WI38 (cell line): ENCODE measurements around the gene ACTG1.
A peak's percentile ranks its signal among the peaks of the same experiment; 100 is the strongest.

Experiments used
- H3K4me3 ChIP-seq: 2 replicates; pipeline ENCODE4 v1.5.1; 2011; ENCODE audit warnings: low read depth, mild to moderate bottlenecking, control low read depth, low read length
- TF ChIP-seq, protein P1 (sequence below): IDR thresholded peaks from 2 replicates; pipeline ENCODE4 v1.5.1; 2012; ENCODE audit warnings: low read depth, mild to moderate bottlenecking, control low read depth, low read length

ACTG1 gene

DNA sequence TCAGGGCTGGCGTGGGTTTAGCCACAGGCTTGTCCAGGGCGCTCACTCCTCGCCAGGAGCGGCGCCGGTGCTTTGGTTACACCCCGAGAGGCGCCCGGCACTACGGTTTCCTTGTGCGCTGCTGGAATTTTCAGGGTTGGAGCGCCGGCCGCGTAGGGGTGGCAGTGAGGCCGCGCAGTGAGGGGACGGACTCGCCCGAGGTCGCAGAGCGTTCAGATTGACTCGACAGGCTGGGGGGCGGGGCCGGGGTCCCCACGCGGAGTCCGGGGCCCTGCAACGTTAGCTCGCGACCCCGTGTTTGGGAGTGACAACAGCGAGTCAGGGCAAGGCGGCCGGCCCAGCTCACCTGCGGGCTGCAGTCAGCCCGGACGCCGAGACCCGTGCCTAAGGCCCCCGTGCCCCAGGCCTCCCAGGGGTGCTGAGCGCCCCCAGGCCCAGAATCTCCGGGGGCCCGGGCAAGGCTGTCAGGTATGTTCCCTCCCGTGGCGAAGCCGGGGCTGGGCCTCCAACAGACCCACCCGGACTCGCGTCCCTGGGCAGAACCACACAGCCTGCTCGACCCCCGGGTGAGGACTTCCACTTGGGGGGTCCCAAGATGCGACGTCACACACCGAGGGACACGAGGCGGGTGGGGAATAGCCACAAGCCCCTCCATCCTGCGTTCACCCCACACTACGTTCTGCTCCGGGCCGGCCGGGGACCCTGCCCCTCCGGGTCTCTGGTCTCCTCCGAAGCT is 1.3 kb upstream of the ACTG1 start:
- H3K4me3 ChIP-seq: peak overlapping the region; percentile 59
- TF ChIP-seq, protein P1, sequence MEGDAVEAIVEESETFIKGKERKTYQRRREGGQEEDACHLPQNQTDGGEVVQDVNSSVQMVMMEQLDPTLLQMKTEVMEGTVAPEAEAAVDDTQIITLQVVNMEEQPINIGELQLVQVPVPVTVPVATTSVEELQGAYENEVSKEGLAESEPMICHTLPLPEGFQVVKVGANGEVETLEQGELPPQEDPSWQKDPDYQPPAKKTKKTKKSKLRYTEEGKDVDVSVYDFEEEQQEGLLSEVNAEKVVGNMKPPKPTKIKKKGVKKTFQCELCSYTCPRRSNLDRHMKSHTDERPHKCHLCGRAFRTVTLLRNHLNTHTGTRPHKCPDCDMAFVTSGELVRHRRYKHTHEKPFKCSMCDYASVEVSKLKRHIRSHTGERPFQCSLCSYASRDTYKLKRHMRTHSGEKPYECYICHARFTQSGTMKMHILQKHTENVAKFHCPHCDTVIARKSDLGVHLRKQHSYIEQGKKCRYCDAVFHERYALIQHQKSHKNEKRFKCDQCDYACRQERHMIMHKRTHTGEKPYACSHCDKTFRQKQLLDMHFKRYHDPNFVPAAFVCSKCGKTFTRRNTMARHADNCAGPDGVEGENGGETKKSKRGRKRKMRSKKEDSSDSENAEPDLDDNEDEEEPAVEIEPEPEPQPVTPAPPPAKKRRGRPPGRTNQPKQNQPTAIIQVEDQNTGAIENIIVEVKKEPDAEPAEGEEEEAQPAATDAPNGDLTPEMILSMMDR: no peak

DNA sequence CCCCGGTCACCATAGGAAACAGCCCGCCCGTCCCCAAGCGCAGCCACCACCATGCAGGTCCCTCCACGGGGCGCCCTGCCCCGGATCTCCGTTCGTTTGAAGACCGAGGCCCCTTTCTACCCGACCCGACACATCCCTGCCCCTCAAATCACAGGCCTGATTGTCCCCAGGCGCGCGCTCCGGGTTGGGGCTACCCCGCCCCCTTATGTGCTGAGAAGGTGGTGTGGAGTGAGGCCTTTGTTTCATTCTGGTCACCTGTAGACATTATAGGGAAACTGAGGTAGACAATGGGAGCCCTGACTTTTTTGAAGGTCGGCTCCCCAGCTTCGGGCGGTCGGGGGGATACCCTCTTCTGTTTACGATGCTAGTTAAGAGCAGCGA is 763 bp upstream of the ACTG1 start:
- TF ChIP-seq, protein P1: no peak
- peak overlapping the region; percentile 59 for H3K4me3 ChIP-seq

DNA sequence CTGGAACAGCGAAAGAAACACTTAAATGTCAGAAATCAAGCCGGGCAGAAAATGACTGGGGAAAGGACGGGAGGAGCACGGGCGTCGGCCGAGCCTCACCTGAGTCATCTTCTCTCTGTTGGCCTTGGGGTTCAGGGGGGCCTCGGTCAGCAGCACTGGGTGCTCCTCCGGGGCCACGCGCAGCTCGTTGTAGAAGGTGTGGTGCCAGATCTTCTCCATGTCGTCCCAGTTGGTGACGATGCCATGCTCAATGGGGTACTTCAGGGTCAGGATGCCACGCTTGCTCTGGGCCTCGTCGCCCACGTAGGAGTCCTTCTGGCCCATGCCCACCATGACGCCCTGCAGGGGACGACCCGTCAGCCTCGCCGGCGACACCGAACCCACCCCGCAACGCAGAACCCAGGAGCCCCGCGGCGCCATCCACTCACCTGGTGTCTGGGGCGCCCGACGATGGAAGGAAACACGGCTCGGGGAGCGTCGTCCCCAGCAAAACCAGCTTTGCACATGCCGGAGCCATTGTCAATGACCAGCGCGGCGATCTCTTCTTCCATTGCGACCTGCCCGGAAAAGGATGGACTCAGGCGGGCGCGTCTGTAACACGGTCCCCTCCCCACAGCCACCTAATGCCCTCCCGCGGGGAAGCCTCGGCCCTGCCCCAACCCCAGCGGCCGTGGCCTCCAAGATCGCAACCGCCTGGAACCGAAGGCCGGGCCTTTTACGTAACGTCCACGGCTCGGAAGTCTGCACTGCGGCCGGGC is 616 bp downstream of the ACTG1 start:
- TF ChIP-seq, protein P1: no peak

DNA sequence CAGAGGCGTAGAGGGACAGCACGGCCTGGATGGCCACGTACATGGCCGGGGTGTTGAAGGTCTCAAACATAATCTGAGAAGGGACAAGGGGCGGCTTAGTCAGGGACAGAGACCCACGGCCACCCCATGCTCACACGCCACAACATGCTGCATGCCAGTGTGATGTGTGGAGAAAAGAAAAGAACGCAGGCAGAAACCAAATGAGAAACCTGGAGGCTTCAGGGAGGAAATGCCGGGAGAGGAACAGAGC is 1.1 kb downstream of the ACTG1 start:
- TF ChIP-seq, protein P1: no peak
- peak overlapping the region; percentile 95 for H3K4me3 ChIP-seq

More for the DNA sequence above, 616 bp downstream of the ACTG1 start:
- peak overlapping the region; percentile 95 for H3K4me3 ChIP-seq

DNA sequence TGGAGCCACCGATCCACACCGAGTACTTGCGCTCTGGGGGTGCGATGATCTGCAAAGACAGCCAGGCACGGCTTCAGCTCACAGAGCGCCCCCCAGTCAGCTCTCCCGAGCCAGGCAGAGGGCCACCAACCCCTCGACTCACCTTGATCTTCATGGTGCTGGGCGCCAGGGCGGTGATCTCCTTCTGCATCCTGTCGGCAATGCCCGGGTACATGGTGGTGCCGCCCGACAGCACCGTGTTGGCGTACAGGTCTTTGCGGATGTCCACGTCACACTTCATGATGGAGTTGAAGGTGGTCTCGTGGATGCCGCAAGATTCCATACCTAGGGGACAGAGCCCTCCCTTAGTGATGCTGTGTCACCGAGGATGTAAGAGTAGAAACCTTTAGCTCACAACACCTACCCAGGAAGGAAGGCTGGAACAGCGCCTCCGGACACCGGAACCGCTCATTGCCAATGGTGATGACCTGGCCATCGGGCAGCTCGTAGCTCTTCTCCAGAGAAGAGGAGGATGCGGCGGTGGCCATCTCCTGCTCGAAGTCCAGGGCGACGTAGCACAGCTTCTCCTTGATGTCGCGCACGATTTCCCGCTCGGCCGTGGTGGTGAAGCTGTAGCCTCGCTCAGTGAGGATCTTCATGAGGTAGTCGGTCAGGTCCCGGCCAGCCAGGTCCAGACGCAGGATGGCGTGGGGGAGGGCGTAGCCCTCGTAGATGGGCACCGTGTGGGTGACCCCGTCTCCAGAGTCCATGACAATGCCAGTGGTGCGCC is 1.6 kb downstream of the ACTG1 start:
- H3K4me3 ChIP-seq: peak overlapping the region; percentile 95
- TF ChIP-seq, protein P1: no peak

DNA sequence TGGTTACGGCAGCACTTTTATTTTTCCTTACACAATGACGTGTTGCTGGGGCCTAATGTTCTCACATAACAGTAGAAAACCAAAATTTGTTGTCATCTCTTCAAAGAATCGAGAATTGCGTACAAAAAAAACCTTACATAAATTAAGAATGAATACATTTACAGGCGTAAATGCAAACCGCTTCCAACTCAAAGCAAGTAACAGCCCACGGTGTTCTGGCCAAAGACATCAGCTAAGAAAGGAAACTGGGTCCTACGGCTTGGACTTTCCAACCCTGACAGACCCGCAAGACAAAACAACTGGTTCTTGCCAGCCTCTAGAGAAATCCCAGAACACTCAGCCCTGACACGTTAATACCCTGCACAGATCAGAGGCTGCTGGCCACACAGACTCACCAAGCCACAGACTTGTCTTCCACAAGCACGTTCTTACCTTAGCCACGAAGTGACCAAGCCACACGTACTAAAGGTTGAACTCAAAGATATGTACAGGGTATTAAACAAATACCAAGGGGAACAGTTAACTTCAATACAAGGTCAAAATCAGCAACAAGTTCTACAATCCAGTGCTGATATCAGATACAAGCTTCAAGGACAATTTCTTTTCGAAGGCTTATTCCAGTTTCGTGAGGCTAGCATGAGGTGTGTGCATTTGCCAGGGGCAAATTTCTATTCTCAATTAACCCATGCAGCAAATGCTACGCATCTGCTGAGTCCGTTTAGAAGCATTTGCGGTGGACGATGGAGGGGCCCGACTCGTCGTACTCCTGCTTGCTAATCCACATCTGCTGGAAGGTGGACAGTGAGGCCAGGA is 2.4 kb downstream of the ACTG1 start:
- TF ChIP-seq, protein P1: no peak
- peak overlapping the region; percentile 95 for H3K4me3 ChIP-seq
